HG03196 (cell line): Measurements from ENCODE around the gene DEPDC5.
"Not testable (repeated sequence)": the region's sequence is repeated elsewhere in the genome, so short reads cannot be mapped to it uniquely, and the experiment has no call there.

Source experiments
- ATAC-seq: cut with Tn5 transposase; IDR thresholded peaks from one replicate; pipeline ENCODE4 v1.9.1; 2021; ENCODE audit not compliant: unreplicated experiment

Gene DEPDC5

GRCh38 chr22:31748490-31748889 is 5.3 kb upstream of the DEPDC5 start:
- ATAC-seq, result no peak

GRCh38 chr22:31749636-31750364 is 4.0 kb upstream of the DEPDC5 start, which contains the start of gene PRR14L:
TSS of gene PRR14L (minus strand) at chr22:31750132. CDS start at chr22:31738860, 11,272 bp downstream.
- peak; percentile 64 for ATAC-seq

GRCh38 chr22:31750365-31751284 is 3.2 kb upstream of the DEPDC5 start:
- ATAC-seq, result no peak

- ATAC-seq, result no peak
Observed at GRCh38 chr22:31752096-31752847, 1.5 kb upstream of the DEPDC5 start.

GRCh38 chr22:31753005-31753633 is 700 bp upstream of the DEPDC5 start:
- peak; percentile 0 for ATAC-seq

- no peak for ATAC-seq
Observed at GRCh38 chr22:31754813-31755212, 994 bp downstream of the DEPDC5 start.

- ATAC-seq, result no peak
Observed at GRCh38 chr22:31757265-31757664, 3.4 kb downstream of the DEPDC5 start.

- ATAC-seq, result not testable (repeated sequence)
Observed at GRCh38 chr22:31758860-31759259, 5.0 kb downstream of the DEPDC5 start.

GRCh38 chr22:31764785-31765184 is 11.0 kb downstream of the DEPDC5 start:
- ATAC-seq, result no peak

GRCh38 chr22:31768422-31769059 is 14.7 kb downstream of the DEPDC5 start:
- ATAC-seq, result no peak

GRCh38 chr22:31773416-31773815 is 19.6 kb downstream of the DEPDC5 start:
- no peak for ATAC-seq

GRCh38 chr22:31776231-31776630 is 22.4 kb downstream of the DEPDC5 start:
- no peak for ATAC-seq

GRCh38 chr22:31789803-31790202 is 36.0 kb downstream of the DEPDC5 start:
- ATAC-seq, result no peak

- peak; percentile 51 for ATAC-seq
Observed at GRCh38 chr22:31790240-31790639, 36.4 kb downstream of the DEPDC5 start.

- ATAC-seq, result not testable (repeated sequence)
Observed at GRCh38 chr22:31799358-31799757, 45.5 kb downstream of the DEPDC5 start.

- ATAC-seq, result no peak
Observed at GRCh38 chr22:31800065-31800464, 46.2 kb downstream of the DEPDC5 start.

GRCh38 chr22:31800861-31801260 is 47.0 kb downstream of the DEPDC5 start:
- not testable (repeated sequence) for ATAC-seq

GRCh38 chr22:31802575-31802974 is 48.8 kb downstream of the DEPDC5 start:
- no peak for ATAC-seq

- no peak for ATAC-seq
Observed at GRCh38 chr22:31806751-31807150, 52.9 kb downstream of the DEPDC5 start.

- ATAC-seq, result no peak
Observed at GRCh38 chr22:31812977-31813605, 59.3 kb downstream of the DEPDC5 start.
